ENCODE measurements around the gene SLC17A4. TPM values are rescaled to one million over a fixed set of nuclear protein-coding genes. Genes with fewer than 3 reads are reported as not detected.

Gene SLC17A4
- not detected for total RNA-seq

- Histone ChIP-seq H3K4me1 (no peaks in the 10 kb centered on the region), H3K27me3 (no peaks in the 10 kb centered on the region), H3K9me3 (no peaks in the 10 kb centered on the region), H3K27ac (no peak within 1 kb of the TSS), H3K36me3 (no peaks in the 10 kb centered on the region), H3K4me3 (no peak within 1 kb of the TSS)
- no peak for ATAC-seq (ENCODE audit: low FRiP score in 2 of 2)
- DNase-seq = no peak
- TF ChIP-seq, protein P1, sequence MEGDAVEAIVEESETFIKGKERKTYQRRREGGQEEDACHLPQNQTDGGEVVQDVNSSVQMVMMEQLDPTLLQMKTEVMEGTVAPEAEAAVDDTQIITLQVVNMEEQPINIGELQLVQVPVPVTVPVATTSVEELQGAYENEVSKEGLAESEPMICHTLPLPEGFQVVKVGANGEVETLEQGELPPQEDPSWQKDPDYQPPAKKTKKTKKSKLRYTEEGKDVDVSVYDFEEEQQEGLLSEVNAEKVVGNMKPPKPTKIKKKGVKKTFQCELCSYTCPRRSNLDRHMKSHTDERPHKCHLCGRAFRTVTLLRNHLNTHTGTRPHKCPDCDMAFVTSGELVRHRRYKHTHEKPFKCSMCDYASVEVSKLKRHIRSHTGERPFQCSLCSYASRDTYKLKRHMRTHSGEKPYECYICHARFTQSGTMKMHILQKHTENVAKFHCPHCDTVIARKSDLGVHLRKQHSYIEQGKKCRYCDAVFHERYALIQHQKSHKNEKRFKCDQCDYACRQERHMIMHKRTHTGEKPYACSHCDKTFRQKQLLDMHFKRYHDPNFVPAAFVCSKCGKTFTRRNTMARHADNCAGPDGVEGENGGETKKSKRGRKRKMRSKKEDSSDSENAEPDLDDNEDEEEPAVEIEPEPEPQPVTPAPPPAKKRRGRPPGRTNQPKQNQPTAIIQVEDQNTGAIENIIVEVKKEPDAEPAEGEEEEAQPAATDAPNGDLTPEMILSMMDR (IDR thresholded peaks at IDR 0.05) = no peak
- no peak for TF ChIP-seq EP300 (IDR thresholded peaks at IDR 0.05)
- no peak for TF ChIP-seq POLR2AphosphoS5 (IDR thresholded peaks at IDR 0.05)
- no peak for TF ChIP-seq POLR2A (IDR thresholded peaks at IDR 0.05)
Measured at GRCh38 chr6:25754535-25754934, at the start of gene SLC17A4. Gene SLC17A4 (plus strand): TSS chr6:25754742. CDS start chr6:25761963, 7,221 bp downstream.

DNA sequence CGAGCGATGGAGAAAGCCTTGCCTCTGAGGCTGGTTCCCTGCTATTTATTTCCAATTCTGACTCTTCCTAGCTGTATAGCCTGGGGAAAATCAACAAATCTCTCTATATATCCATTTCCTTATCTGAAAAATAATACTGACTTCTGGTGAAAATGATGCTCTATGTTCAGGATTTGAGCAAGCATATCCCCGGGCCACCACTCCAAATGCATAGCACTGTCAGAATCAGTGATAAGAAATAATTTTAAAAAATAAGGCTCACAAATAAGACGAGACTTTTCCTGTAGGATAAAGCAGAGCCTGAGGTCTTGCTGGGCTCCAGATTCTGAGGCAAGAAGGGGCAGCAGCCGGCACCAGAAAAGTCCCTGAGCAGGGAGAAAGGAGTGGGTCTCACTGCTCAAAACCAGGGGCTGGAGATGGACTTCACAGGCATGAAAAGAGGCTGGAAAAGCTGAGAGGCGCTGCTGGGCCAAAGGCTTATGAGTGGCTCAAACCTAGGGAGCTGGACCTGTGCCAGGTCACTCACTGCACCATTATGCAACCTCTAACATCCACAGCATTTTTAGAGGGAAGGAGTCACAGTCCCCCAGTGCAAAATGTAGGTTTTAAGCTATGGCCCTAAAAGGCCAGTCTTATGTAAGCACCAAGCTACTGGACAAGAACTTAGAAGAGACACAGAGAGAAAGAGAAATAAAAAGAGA is 48.1 kb upstream of the SLC17A4 start:
- H3K4me1 ChIP-seq = no peaks in the 10 kb centered on the region

DNA sequence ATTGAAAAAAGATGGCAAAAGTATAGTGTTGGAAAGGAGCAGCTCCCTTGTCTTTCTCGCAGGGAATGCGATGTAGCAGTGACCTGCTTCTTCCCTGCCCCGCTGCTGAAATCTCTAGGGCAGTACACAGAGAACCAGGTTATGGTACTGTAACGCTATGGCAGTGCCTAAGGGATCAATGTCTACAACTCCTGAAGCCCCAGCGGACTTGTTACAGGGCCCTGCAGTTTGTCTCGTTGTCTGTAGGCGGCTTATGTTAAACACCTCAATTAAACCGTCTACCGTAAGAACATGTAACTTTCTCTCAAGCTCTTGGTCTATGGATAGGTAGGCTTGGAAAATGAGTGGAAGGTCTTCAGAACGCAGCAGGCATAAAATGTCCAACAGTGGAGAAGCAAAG is 44.8 kb upstream of the SLC17A4 start:
- DNase-seq (no peak), ATAC-seq (ENCODE audit: low FRiP score in 2 of 2) (no peak)
- TF ChIP-seq EP300 (IDR thresholded peaks at IDR 0.05) (no peak), POLR2A (IDR thresholded peaks at IDR 0.05) (no peak), POLR2AphosphoS5 (IDR thresholded peaks at IDR 0.05) (no peak)
- TF ChIP-seq, protein P1 (IDR thresholded peaks at IDR 0.05) = no peak

More for the DNA sequence above, 48.1 kb upstream of the SLC17A4 start:
- ATAC-seq (ENCODE audit: low FRiP score in 2 of 2) (no peak), DNase-seq (peak in 1 of 2 donors; percentile 65)
- Histone ChIP-seq H3K27me3 (no peaks in the 10 kb centered on the region), H3K9me3 (no peaks in the 10 kb centered on the region), H3K27ac (no peak overlapping the region), H3K36me3 (no peaks in the 10 kb centered on the region), H3K4me3 (no peak overlapping the region)
- TF ChIP-seq POLR2AphosphoS5 (IDR thresholded peaks at IDR 0.05) = no peak
- no peak for TF ChIP-seq EP300 (IDR thresholded peaks at IDR 0.05)
- no peak for TF ChIP-seq POLR2A (IDR thresholded peaks at IDR 0.05)
- TF ChIP-seq, protein P1 (IDR thresholded peaks at IDR 0.05) = no peak
- 79 to 83% methylated on average over 6 of the region's 6 CpGs for WGBS, 2 donors

GRCh38 chr6:25710287-25710686 is 44.3 kb upstream of the SLC17A4 start:
- 70 to 89% methylated on average over 14 of the region's 14 CpGs for WGBS, 2 donors
- H3K36me3 ChIP-seq = no peaks in the 10 kb centered on the region
- TF ChIP-seq POLR2AphosphoS5 (IDR thresholded peaks at IDR 0.05) (no peak), POLR2A (IDR thresholded peaks at IDR 0.05) (no peak), EP300 (IDR thresholded peaks at IDR 0.05) (no peak)
- TF ChIP-seq, protein P1 (IDR thresholded peaks at IDR 0.05) = no peak

More for the DNA sequence above, 44.8 kb upstream of the SLC17A4 start:
- Histone ChIP-seq H3K27me3 (no peaks in the 10 kb centered on the region), H3K4me3 (no peak overlapping the region), H3K36me3 (no peaks in the 10 kb centered on the region), H3K9me3 (no peaks in the 10 kb centered on the region), H3K4me1 (no peaks in the 10 kb centered on the region), H3K27ac (no peak overlapping the region)
- WGBS, 2 donors = 91 to 96% methylated on average over 10 of the region's 10 CpGs

GRCh38 chr6:25713824-25714223 is 40.7 kb upstream of the SLC17A4 start:
- 67 to 69% methylated on average over 1 of the region's 1 CpG for WGBS, 2 donors
- no peaks in the 10 kb centered on the region for H3K9me3 ChIP-seq
- no peak for DNase-seq
- no peak overlapping the region for H3K4me3 ChIP-seq
- H3K4me1 ChIP-seq = no peaks in the 10 kb centered on the region
- no peaks in the 10 kb centered on the region for H3K27me3 ChIP-seq
- H3K36me3 ChIP-seq = no peaks in the 10 kb centered on the region
- ATAC-seq (ENCODE audit: low FRiP score in 2 of 2) = no peak
- no peak for TF ChIP-seq POLR2AphosphoS5 (IDR thresholded peaks at IDR 0.05)
- no peak for TF ChIP-seq POLR2A (IDR thresholded peaks at IDR 0.05)
- TF ChIP-seq, protein P1 (IDR thresholded peaks at IDR 0.05) = no peak
- TF ChIP-seq EP300 (IDR thresholded peaks at IDR 0.05) = no peak
- H3K27ac ChIP-seq = no peak overlapping the region

More at GRCh38 chr6:25710287-25710686, 44.3 kb upstream of the SLC17A4 start:
- no peaks in the 10 kb centered on the region for H3K4me1 ChIP-seq
- H3K4me3 ChIP-seq = no peak overlapping the region
- no peaks in the 10 kb centered on the region for H3K9me3 ChIP-seq
- no peaks in the 10 kb centered on the region for H3K27me3 ChIP-seq
- DNase-seq = no peak
- no peak for ATAC-seq (ENCODE audit: low FRiP score in 2 of 2)
- H3K27ac ChIP-seq = no peak overlapping the region
